Erythroblast (primary cell): Measurements from ENCODE around the gene FAM3C.

Source experiments
- GATA1 ChIP-seq: IDR thresholded peaks from 2 replicates; pipeline ENCODE4 v1.6.1; 2011; ENCODE audit warnings: low read depth, mild to moderate bottlenecking, control low read depth, low read length, moderate library complexity
- POLR2A ChIP-seq: IDR thresholded peaks from 2 replicates; pipeline ENCODE4 v1.6.1; 2011; ENCODE audit warnings: mild to moderate bottlenecking, low read length

DNA sequence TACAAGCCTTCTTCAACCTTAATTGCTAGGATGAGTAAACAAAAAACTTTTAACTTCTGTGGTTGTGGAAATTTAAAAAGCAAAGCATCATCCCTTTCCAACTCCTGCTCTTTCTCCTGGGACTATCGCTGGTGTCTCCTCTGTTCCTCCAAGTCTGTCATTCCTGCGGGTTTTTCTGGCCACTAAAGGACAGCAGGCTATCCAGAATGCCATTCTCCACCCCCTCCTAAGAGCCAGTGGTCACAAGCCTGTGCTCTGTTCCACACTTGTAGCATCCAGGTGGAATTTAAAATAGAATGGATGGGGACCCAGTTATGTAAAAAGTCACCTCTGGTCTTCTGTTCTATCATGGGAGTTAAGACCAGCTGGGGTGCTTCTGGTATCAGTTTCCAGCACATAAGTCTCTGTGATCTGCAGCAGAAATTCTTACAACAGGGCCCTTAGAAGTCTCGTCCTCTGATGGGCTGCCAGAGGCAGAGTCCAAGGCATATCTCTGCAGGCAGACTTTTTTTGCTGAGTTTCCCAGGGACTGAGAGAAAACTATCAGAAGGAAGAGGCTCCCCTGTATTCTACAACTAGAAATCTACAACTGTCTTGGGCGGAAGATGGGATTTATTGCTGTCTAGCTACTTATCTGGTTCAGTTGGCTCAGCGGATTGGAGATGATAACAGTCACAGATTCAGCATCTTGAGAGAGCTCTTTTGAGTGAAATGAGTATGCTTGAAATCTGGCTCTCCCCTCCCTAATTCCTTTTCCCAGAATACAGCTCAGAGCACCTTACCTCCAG, 72.4 kb downstream of the FAM3C start:
- TF ChIP-seq POLR2A (no peak), GATA1 (no peak)
